ENCODE data around the gene PRXL2B.
"Not testable (repeated sequence)": the region's sequence is repeated elsewhere in the genome, so short reads cannot be mapped to it uniquely, and the experiment has no call there.

PRXL2B gene

DNA sequence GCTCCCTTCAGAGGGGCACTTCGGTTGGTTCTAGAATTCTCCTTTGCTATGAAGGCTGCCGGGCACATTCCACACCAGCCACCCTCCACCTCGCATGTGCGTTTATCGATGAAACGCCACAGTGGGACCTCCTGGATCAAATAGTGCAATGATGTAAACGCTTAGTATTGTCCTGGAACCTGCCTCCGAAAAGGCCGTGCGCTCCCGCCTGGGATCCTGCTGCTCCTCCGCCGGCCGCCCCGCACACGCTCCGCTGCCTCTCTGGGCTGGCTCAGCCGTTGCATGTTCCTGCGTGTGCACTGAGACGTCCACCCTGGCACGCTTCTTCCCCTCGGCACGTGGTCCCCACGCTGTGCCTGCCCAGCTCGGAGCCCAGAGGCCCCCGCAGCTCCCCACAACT, 34.4 kb upstream of the PRXL2B start:
- no peak overlapping the region for H3K27ac ChIP-seq
- peaks cover 90% of the 10 kb centered on the region for H3K4me1 ChIP-seq
- no peak overlapping the region for H3K4me3 ChIP-seq
- H3K27me3 ChIP-seq: no peaks in the 10 kb centered on the region
- H3K36me3 ChIP-seq: no peaks in the 10 kb centered on the region
- peak overlapping the region; percentile 88 for H3K4me2 ChIP-seq
- no peak for TF ChIP-seq Cebpa-rat (IDR thresholded peaks at IDR 0.05)
- no peaks in the 10 kb centered on the region for H4K20me1 ChIP-seq
- no peaks in the 10 kb centered on the region for H3K9me3 ChIP-seq
- H3K9ac ChIP-seq: no peak overlapping the region

DNA sequence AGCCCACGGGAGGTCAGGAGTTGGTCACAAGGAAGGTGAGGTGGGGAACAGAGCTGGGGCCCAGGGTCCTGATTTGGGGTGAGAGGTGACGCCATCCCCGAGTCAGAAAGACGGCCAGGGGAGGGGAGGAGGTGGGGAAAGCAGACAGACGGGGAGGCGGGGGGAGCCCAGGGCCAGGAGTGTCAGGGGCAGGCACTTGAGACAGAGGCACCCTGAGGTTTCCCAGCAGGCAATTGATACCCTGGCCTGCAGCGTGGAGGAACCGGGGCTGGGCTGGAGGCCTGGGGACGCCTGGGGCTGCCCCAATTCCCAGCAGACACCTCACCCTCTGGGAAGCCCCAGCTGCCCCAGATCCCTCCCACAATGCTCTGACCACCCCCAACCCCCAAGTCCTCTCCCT, 33.5 kb upstream of the PRXL2B start:
- H3K36me3 ChIP-seq, H3K27ac ChIP-seq, H3K4me2 ChIP-seq, H4K20me1 ChIP-seq, H3K4me3 ChIP-seq, H3K9me3 ChIP-seq, H3K27me3 ChIP-seq, H3K9ac ChIP-seq: not testable (repeated sequence)
- H3K4me1 ChIP-seq: peaks cover 90% of the 10 kb centered on the region

DNA sequence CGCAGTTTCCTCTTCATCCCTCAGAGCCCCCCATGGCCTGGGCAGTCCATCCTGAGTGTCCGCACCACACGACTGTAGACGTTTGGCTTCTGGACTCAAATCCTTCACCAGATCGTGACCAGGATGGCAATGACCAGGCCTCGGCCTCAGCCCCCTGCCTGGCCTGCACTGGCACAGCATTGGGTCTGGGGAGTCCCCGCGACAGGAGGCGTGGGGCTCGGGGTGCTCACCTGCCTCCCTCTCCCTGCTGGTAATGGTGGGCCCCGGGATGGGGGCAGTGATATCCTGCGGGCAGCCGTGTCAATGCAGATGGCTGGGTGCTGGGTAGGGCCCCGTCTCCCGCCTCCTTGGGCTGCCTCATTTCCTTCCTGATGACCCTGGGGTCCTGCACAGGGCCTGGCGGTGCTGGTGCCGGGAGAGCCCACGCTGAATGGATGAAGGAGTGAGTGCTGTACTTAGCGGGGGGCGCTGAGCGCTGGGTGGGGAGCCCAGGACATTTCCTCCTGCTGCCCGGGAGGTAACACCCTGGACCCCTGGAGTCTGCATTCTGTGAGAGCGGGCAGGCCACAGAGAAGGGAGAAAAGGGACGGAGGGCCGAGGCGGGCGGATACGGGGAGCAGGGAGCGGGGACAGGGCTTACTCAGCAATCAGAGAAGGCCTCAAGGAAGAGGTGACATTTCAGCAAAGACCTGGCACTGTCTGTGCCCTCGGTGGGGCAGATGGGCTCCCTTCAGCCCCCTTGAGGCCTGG, 32.5 kb upstream of the PRXL2B start:
- H3K4me2 ChIP-seq: peak overlapping the region; percentile 99
- peak overlapping the region; percentile 8; the same call in 1 of the 2 replicates for H3K9ac ChIP-seq
- no peaks in the 10 kb centered on the region for H3K27me3 ChIP-seq
- no peak overlapping the region; the same call in 1 of the 2 replicates for H3K4me3 ChIP-seq
- H3K27ac ChIP-seq: no peak overlapping the region
- H3K9me3 ChIP-seq: no peaks in the 10 kb centered on the region
- TF ChIP-seq Cebpa-rat (IDR thresholded peaks at IDR 0.05): no peak
- H4K20me1 ChIP-seq: no peaks in the 10 kb centered on the region
- peaks cover 92% of the 10 kb centered on the region for H3K4me1 ChIP-seq
- no peaks in the 10 kb centered on the region for H3K36me3 ChIP-seq

DNA sequence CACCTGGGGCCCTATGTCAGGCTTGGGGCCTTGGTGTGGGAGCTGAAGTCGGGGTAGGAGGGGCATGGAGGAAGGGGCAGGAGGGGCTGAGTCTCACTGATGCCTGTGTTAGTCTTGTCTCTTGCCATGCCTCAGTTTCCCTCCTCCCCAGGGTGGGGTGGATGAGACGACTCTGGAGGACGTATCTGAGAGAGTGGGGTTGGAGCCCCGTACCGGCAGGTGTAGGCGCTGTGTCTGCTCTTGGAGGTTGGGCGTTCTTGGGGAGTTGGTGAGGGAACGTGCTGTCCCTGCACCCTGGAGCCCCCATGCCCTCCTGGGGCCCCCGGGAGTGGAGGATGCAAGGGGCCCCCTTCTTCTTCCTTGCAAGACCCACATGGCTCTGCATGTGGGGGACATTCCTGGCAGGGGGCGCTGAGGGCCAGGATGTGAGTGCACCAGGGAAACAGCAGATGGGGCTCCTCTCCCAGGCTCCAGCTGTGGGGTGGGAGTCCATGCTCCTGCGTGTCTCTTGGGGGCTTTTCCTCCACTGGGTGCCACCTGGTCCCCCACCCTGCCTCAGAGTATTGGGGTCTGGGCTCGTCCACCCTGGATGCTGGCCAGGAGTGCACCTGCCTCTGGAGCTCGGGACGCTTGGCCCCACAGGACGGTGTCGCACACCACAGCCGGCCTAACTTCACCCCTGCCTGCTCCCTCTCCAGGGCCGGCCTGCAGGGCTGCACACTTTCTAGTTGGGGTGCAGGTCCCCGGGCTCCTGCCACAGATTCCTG, 31.8 kb upstream of the PRXL2B start:
- TF ChIP-seq Cebpa-rat (IDR thresholded peaks at IDR 0.05): no peak
- peak overlapping the region; percentile 30; the same call in 1 of the 2 replicates for H3K27ac ChIP-seq
- no peaks in the 10 kb centered on the region for H3K9me3 ChIP-seq
- no peaks in the 10 kb centered on the region for H3K27me3 ChIP-seq
- peaks cover 89% of the 10 kb centered on the region for H3K4me1 ChIP-seq
- H4K20me1 ChIP-seq: no peaks in the 10 kb centered on the region
- H3K4me2 ChIP-seq: peak overlapping the region; percentile 99
- no peaks in the 10 kb centered on the region for H3K36me3 ChIP-seq
- no peak overlapping the region; the same call in 1 of the 2 replicates for H3K4me3 ChIP-seq
- H3K9ac ChIP-seq: peak overlapping the region; percentile 8; the same call in 1 of the 2 replicates

DNA sequence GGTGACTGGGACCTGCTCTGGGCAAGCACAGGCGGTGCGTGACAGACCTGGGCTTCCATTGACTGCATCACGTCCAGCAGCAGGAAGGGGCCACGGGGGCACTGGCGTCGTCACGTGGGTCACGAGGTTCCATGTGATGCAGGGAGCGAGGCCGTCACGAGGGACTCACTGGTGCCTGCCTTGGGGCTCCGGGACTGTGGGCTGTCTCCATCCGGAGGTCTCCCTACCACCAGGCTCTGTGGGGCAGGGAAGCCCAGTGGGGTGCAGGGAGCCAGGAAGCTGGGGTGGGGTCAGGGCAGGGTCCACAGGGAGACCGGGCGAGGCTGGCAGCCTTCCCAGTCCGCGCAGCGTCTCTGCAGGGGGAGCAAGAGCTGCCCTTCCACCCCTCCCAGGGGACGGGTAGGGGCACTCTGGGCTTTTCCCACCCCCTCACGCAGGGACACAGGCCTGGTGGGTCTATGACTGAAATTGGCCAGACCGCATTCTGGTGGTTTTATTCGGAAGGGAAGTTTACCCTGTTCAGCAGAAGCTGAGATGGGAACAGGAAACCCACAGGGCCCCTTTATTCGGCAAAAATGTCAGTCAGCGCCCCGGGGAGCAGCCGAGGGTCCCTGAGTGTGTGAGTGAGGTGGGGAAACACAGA, 30.8 kb upstream of the PRXL2B start:
- peak overlapping the region; percentile 85 for H3K9ac ChIP-seq
- H3K4me2 ChIP-seq: peak overlapping the region; percentile 99
- peak overlapping the region; percentile 92 for H3K27ac ChIP-seq

DNA sequence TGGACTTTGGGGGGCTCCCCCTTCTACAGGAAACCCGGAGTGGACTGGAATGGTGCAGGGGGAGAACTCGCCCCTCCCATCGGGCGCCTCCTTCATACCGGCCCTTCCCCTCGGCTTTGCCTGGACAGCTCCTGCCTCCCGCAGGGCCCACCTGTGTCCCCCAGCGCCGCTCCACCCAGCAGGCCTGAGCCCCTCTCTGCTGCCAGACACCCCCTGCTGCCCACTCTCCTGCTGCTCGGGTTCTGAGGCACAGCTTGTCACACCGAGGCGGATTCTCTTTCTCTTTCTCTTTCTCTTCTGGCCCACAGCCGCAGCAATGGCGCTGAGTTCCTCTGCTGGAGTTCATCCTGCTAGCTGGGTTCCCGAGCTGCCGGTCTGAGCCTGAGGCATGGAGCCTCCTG, 30.3 kb upstream of the PRXL2B start, which contains the start of gene TNFRSF14:
Gene TNFRSF14 (plus strand): TSS at position 95 of the 401 bp plus-strand sequence. CDS start 294 bp downstream, at position 389.
- H4K20me1 ChIP-seq: no peaks in the 10 kb centered on the region
- no peaks in the 10 kb centered on the region for H3K9me3 ChIP-seq
- peak within 1 kb of the TSS; percentile 92 for H3K27ac ChIP-seq
- H3K4me2 ChIP-seq: peak within 1 kb of the TSS; percentile 99
- H3K4me1 ChIP-seq: peaks cover 89% of the 10 kb centered on the region
- no peak for TF ChIP-seq Cebpa-rat (IDR thresholded peaks at IDR 0.05)
- H3K9ac ChIP-seq: peak within 1 kb of the TSS; percentile 85
- no peaks in the 10 kb centered on the region for H3K27me3 ChIP-seq
- H3K36me3 ChIP-seq: no peaks in the 10 kb centered on the region
- H3K4me3 ChIP-seq: peak within 1 kb of the TSS; percentile 66

More for the DNA sequence above, 30.8 kb upstream of the PRXL2B start:
- TF ChIP-seq Cebpa-rat (IDR thresholded peaks at IDR 0.05): no peak
- Histone ChIP-seq H3K36me3 (no peaks in the 10 kb centered on the region), H4K20me1 (no peaks in the 10 kb centered on the region), H3K4me3 (peak overlapping the region; percentile 66), H3K4me1 (peaks cover 89% of the 10 kb centered on the region), H3K9me3 (no peaks in the 10 kb centered on the region), H3K27me3 (no peaks in the 10 kb centered on the region)

DNA sequence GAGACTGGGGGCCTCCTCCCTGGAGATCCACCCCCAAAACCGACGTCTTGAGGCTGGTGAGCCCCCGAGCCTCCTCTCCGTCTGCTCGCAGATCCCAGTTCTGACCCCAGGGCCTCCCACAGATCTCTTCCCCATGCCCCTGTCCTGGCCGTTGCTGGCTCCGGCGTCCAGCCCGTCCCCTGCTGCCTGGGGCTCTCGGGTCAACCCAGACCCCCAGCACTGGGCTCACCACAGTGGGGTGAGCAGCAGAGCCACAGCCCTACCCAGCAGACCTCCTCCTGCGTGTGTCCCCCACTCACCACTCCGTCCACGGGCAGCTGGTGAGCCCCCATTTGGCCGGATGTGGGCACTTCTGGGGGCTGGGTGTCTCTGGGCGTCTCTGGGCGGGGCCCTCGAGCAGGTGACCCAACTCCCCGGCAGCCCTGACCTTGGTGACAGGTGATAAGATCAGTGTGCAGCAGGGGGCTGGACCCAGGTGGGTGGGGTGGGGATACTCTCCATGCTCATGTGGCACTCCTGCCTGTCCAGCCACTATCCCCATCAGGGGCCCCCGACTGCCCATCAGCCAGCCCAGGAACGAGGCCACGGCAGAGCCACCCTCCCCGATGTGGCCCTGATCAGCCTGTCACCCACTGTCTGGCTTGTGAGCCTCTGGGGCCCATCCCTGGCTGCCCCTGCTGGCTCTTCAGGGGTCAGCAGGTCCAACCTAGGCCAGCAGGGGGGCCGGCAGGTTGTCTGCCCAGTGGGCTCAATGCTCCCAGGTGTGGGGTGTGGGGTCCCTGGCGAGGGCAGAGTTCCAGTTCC, 29.7 kb upstream of the PRXL2B start:
- H3K9me3 ChIP-seq: no peaks in the 10 kb centered on the region
- H3K27ac ChIP-seq: peak overlapping the region; percentile 92
- H3K4me1 ChIP-seq: peaks cover 89% of the 10 kb centered on the region
- peak overlapping the region; percentile 66 for H3K4me3 ChIP-seq
- TF ChIP-seq Cebpa-rat (IDR thresholded peaks at IDR 0.05): no peak
- no peaks in the 10 kb centered on the region for H3K27me3 ChIP-seq
- H4K20me1 ChIP-seq: no peaks in the 10 kb centered on the region
- H3K9ac ChIP-seq: peak overlapping the region; percentile 85
- H3K36me3 ChIP-seq: no peaks in the 10 kb centered on the region
- peak overlapping the region; percentile 99 for H3K4me2 ChIP-seq

DNA sequence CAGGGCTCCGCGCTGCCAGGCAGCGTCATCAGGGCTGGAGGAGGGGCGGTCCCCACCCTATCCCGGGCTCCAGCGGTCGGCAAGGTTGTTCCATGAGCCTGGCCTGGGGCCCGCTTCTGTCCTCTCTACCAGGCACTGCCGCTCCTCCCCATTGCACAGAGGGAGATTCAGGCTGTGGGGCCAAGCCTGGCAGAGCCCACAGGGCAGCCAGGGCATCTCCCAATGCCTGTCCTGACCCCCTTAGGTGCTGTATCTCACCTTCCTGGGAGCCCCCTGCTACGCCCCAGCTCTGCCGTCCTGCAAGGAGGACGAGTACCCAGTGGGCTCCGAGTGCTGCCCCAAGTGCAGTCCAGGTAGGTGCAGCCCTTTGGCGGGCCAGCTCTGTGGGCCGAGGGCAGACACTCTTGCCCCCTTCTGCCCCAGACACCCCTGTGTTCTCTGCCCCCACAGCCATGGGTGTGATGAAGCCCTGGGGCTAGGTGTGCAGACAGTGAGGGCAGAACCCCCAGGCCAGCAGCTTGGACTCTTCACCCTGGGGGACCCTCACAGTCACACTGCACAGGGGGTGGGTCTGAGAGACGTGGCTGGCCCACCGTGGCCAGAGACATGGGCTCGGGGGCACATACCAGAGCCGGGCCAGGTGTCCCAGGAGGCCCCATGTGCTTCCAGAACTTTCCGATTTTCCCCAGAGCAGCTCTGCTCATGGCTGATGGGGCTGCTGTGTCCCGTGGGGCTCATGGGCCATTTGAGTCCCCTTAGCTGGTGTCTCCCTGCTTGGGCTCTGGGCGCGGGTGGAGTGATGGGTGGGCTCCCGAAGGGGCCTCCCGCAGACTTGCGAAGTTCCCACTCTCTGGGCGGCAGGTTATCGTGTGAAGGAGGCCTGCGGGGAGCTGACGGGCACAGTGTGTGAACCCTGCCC, 28.8 kb upstream of the PRXL2B start:
- H3K9me3 ChIP-seq: no peaks in the 10 kb centered on the region
- peak overlapping the region; percentile 85; the same call in 1 of the 2 replicates for H3K9ac ChIP-seq
- TF ChIP-seq Cebpa-rat (IDR thresholded peaks at IDR 0.05): no peak
- no peaks in the 10 kb centered on the region for H3K36me3 ChIP-seq
- no peaks in the 10 kb centered on the region for H3K27me3 ChIP-seq
- peak overlapping the region; percentile 66 for H3K4me3 ChIP-seq
- H3K27ac ChIP-seq: peak overlapping the region; percentile 92; the same call in 1 of the 2 replicates
- H3K4me1 ChIP-seq: peaks cover 89% of the 10 kb centered on the region
- H4K20me1 ChIP-seq: no peaks in the 10 kb centered on the region
- peak overlapping the region; percentile 99 for H3K4me2 ChIP-seq
